Astrocyte (in vitro differentiated cells and primary cell): Measurements from ENCODE around the gene LAMB4.

ENCODE experiments used
- EZH2 ChIP-seq: IDR thresholded peaks from 2 replicates; pipeline ENCODE4 v1.6.1; 2012; ENCODE audit warnings: mild to moderate bottlenecking, low read length, inconsistent platforms; ENCODE audit not compliant: insufficient read depth
- TF ChIP-seq, protein P1 (sequence below): IDR thresholded peaks from 2 replicates; pipeline ENCODE4 v1.5.1; 2011; ENCODE audit warnings: low read depth, mild to moderate bottlenecking, inconsistent platforms, low read length, moderate library complexity; ENCODE audit not compliant: insufficient read depth

GRCh38 chr7:108001764-108002725 lies 128.1 kb downstream of the LAMB4 start:
- TF ChIP-seq, protein P1, sequence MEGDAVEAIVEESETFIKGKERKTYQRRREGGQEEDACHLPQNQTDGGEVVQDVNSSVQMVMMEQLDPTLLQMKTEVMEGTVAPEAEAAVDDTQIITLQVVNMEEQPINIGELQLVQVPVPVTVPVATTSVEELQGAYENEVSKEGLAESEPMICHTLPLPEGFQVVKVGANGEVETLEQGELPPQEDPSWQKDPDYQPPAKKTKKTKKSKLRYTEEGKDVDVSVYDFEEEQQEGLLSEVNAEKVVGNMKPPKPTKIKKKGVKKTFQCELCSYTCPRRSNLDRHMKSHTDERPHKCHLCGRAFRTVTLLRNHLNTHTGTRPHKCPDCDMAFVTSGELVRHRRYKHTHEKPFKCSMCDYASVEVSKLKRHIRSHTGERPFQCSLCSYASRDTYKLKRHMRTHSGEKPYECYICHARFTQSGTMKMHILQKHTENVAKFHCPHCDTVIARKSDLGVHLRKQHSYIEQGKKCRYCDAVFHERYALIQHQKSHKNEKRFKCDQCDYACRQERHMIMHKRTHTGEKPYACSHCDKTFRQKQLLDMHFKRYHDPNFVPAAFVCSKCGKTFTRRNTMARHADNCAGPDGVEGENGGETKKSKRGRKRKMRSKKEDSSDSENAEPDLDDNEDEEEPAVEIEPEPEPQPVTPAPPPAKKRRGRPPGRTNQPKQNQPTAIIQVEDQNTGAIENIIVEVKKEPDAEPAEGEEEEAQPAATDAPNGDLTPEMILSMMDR = no peak
- TF ChIP-seq EZH2 = no peak
